ENCODE data around the gene PSME3. TPM values are rescaled to one million over a fixed set of nuclear protein-coding genes. Genes with fewer than 3 reads are reported as not detected.

PSME3 gene
- total and polyA plus RNA-seq, 2 of the 13 experiments (the other 11 are each of a cell fraction or from before 2014, with no cell fraction given): 66.3 to 135 TPM

DNA sequence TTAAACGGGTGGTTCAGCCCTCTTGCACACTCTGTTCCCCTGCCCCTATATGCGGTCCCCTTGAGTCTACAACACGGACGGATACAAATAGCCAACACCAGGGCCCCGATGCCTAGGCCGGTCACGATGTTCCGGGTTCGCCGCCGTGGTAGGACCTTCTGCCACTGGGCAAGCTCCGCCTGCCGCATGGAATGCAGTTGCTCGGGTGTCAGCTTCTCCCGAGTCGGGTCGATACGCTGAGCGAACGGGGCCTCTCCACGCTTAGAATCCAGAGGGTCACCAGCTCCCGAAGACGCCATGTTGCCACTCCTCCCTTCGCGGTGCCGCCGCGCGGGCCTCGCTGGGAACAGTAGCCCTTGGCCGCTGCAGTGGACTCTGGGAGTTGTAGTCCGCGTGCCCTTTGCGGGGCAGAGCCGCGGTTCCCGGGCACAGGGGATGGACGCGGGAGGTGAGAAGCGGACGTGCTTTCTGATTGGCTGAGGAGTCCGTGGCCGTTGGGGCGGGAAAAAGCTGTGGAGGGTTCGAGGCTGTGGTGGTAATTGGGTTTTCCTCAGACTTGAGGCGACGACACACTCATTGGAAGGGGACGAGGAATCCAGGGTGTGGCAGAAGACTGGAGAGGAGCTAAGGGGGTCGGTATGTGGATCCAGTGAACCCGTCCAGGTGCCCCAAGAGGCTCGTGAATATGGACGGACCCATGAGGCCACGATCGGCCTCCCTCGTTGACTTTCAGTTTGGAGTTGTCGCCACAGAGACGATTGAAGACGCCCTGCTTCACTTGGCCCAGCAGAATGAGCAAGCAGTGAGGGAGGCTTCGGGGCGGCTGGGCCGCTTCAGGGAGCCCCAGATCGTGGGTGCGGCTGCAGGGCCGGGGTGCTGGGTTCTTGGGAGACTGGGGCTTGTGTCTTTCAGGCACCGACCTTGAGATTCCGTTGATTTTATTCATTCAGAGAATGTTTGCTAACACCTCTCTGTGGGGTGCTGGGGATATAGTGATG, 34.5 kb upstream of the PSME3 start, which contains the start of the genes CNTD1 and COA3 (continued):
- TF ChIP-seq, protein P1, sequence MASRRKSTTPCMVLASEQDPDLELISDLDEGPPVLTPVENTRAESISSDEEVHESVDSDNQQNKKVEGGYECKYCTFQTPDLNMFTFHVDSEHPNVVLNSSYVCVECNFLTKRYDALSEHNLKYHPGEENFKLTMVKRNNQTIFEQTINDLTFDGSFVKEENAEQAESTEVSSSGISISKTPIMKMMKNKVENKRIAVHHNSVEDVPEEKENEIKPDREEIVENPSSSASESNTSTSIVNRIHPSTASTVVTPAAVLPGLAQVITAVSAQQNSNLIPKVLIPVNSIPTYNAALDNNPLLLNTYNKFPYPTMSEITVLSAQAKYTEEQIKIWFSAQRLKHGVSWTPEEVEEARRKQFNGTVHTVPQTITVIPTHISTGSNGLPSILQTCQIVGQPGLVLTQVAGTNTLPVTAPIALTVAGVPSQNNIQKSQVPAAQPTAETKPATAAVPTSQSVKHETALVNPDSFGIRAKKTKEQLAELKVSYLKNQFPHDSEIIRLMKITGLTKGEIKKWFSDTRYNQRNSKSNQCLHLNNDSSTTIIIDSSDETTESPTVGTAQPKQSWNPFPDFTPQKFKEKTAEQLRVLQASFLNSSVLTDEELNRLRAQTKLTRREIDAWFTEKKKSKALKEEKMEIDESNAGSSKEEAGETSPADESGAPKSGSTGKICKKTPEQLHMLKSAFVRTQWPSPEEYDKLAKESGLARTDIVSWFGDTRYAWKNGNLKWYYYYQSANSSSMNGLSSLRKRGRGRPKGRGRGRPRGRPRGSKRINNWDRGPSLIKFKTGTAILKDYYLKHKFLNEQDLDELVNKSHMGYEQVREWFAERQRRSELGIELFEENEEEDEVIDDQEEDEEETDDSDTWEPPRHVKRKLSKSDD (CRISPR knock-in tag; IDR thresholded peaks at IDR 0.05; ENCODE audit: low read depth): peak; percentile 97
- peak; percentile 54 for TF ChIP-seq ZNF451 (CRISPR knock-in tag; IDR thresholded peaks at IDR 0.05)
- TF ChIP-seq ZNF274 (CRISPR knock-in tag; IDR thresholded peaks at IDR 0.05): peak; percentile 96
- TF ChIP-seq ZSCAN12 (CRISPR knock-in tag; IDR thresholded peaks at IDR 0.05): no peak
- TF ChIP-seq SOX5 (CRISPR knock-in tag; IDR thresholded peaks at IDR 0.05; ENCODE audit: borderline replicate concordance): peak; percentile 30; the same call in 1 of the 2 replicates
- TF ChIP-seq KDM6A (CRISPR knock-in tag; IDR thresholded peaks at IDR 0.05; ENCODE audit: low read depth): peak; percentile 22; the same call in 1 of the 2 replicates
- TF ChIP-seq, protein P2, sequence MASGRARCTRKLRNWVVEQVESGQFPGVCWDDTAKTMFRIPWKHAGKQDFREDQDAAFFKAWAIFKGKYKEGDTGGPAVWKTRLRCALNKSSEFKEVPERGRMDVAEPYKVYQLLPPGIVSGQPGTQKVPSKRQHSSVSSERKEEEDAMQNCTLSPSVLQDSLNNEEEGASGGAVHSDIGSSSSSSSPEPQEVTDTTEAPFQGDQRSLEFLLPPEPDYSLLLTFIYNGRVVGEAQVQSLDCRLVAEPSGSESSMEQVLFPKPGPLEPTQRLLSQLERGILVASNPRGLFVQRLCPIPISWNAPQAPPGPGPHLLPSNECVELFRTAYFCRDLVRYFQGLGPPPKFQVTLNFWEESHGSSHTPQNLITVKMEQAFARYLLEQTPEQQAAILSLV (CRISPR knock-in tag; IDR thresholded peaks at IDR 0.05; ENCODE audit: borderline replicate concordance): peak; percentile 98
- TF ChIP-seq ATF7-NPFF (CRISPR knock-in tag; IDR thresholded peaks at IDR 0.05; ENCODE audit: low read depth): peak; percentile 91
- TF ChIP-seq, protein P3, sequence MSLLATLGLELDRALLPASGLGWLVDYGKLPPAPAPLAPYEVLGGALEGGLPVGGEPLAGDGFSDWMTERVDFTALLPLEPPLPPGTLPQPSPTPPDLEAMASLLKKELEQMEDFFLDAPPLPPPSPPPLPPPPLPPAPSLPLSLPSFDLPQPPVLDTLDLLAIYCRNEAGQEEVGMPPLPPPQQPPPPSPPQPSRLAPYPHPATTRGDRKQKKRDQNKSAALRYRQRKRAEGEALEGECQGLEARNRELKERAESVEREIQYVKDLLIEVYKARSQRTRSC (CRISPR knock-in tag; IDR thresholded peaks at IDR 0.05; ENCODE audit: low read depth): 0 out of 2 replicates have a peak, but pooled peaks have one; percentile 28
- TF ChIP-seq, protein P4, sequence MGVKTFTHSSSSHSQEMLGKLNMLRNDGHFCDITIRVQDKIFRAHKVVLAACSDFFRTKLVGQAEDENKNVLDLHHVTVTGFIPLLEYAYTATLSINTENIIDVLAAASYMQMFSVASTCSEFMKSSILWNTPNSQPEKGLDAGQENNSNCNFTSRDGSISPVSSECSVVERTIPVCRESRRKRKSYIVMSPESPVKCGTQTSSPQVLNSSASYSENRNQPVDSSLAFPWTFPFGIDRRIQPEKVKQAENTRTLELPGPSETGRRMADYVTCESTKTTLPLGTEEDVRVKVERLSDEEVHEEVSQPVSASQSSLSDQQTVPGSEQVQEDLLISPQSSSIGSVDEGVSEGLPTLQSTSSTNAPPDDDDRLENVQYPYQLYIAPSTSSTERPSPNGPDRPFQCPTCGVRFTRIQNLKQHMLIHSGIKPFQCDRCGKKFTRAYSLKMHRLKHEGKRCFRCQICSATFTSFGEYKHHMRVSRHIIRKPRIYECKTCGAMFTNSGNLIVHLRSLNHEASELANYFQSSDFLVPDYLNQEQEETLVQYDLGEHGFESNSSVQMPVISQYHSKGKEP (CRISPR knock-in tag; IDR thresholded peaks at IDR 0.05): 0 out of 2 replicates have a peak, but pooled peaks have one; percentile 28
- TF ChIP-seq MAFF (IDR thresholded peaks at IDR 0.05; ENCODE audit: low read depth, low read length): no peak
- TF ChIP-seq, protein P5, sequence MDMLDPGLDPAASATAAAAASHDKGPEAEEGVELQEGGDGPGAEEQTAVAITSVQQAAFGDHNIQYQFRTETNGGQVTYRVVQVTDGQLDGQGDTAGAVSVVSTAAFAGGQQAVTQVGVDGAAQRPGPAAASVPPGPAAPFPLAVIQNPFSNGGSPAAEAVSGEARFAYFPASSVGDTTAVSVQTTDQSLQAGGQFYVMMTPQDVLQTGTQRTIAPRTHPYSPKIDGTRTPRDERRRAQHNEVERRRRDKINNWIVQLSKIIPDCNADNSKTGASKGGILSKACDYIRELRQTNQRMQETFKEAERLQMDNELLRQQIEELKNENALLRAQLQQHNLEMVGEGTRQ (IDR thresholded peaks at IDR 0.05; ENCODE audit: low read depth, low read length): no peak
- TF ChIP-seq, protein P5 (CRISPR knock-in tag; IDR thresholded peaks at IDR 0.05; ENCODE audit: borderline replicate concordance): no peak
- TF ChIP-seq, protein P6, sequence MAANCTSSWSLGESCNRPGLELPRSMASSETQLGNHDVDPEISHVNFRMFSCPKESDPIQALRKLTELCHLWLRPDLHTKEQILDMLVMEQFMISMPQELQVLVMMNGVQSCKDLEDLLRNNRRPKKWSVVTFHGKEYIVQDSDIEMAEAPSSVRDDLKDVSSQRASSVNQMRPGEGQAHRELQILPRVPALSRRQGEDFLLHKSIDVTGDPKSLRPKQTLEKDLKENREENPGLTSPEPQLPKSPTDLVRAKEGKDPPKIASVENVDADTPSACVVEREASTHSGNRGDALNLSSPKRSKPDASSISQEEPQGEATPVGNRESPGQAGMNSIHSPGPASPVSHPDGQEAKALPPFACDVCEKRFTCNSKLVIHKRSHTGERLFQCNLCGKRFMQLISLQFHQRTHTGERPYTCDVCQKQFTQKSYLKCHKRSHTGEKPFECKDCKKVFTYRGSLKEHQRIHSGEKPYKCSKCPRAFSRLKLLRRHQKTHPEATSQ (CRISPR knock-in tag; IDR thresholded peaks at IDR 0.05; ENCODE audit: borderline replicate concordance): no peak; the same call in 1 of the 2 replicates
- peak; percentile 86 for TF ChIP-seq ZNF564 (CRISPR knock-in tag; IDR thresholded peaks at IDR 0.05)
- 0 out of 2 replicates have a peak, but pooled peaks have one; percentile 56 for TF ChIP-seq GATA4 (IDR thresholded peaks at IDR 0.05; ENCODE audit: borderline replicate concordance, low read depth)
- TF ChIP-seq ZNF136 (CRISPR knock-in tag; IDR thresholded peaks at IDR 0.05; ENCODE audit: low read depth): no peak; the same call in 1 of the 2 replicates

All from HepG2 (cell line).